Calu3 (cell line): ENCODE results near the gene GJA5. TPM values are rescaled to one million over a fixed set of nuclear protein-coding genes. Genes with fewer than 3 reads are reported as not detected.

Experiments used
- BruUV-seq: library from RNA; stranded (reverse); fragments of 400-500 nt; replicated peaks from 2 replicates; lab custom pipeline; 2021; lab: Mats Ljungman, UMichigan
- CTCF ChIA-PET: fragments of 300-600 bp; sonication (Branson Sonifier 250); formaldehyde crosslinking; loops from one replicate; lab custom pipeline; 2022; ENCODE audit warnings: antibody characterized with exemption; lab: Charles Lee
- DNase-seq: peaks from one replicate; pipeline ENCODE4 v3.0.0; 2022
- H3K27ac Mint-ChIP-seq: one replicate; pipeline ENCODE4 v1.8.0; 2022; ENCODE audit warnings: mixed read lengths; ENCODE audit not compliant: unreplicated experiment
- H3K27me3 Mint-ChIP-seq: one replicate; pipeline ENCODE4 v1.8.0; 2022; ENCODE audit warnings: mixed read lengths; ENCODE audit not compliant: unreplicated experiment
- H3K36me3 Mint-ChIP-seq: one replicate; pipeline ENCODE4 v1.8.0; 2022; ENCODE audit warnings: mild to moderate bottlenecking, moderate library complexity, mixed read lengths; ENCODE audit not compliant: insufficient read depth, unreplicated experiment
- H3K4me1 Mint-ChIP-seq: one replicate; pipeline ENCODE4 v1.8.0; 2022; ENCODE audit warnings: mild to moderate bottlenecking, low read depth, mixed read lengths; ENCODE audit not compliant: unreplicated experiment
- H3K4me3 Mint-ChIP-seq: one replicate; pipeline ENCODE4 v1.8.0; 2022; ENCODE audit warnings: mild to moderate bottlenecking, low read depth, moderate library complexity, mixed read lengths; ENCODE audit not compliant: unreplicated experiment
- H3K9me3 Mint-ChIP-seq: one replicate; pipeline ENCODE4 v1.8.0; 2022; ENCODE audit warnings: low read depth, mixed read lengths; ENCODE audit not compliant: unreplicated experiment
- intact Hi-C: fragments of 100-400 bp; cut with micrococcal nuclease; formaldehyde crosslinking; loops from one replicate; pipeline ENCODE4 v1.10.0; 2022; ENCODE audit not compliant: unreplicated experiment
- total RNA-seq: library from RNA; stranded (reverse); gene quantifications from 2 replicates; pipeline ENCODE4 v1.2.3, GENCODE V29; 2022
- TF ChIP-seq, protein P1 (sequence below): fragments of 200-600 bp; IDR thresholded peaks from one replicate; pipeline ENCODE4 v1.8.0; 2022; ENCODE audit warnings: antibody characterized with exemption; ENCODE audit not compliant: unreplicated experiment

GJA5 gene
- total RNA-seq, 1 experiment from 2014 or later, result not detected

- DNase-seq, result no peak
- no TSS peak for BruUV-seq
- H3K9me3 Mint-ChIP-seq, result no peaks in the 10 kb centered on the region
- intact Hi-C loops, result no loop called here
- TF ChIP-seq, protein P1, sequence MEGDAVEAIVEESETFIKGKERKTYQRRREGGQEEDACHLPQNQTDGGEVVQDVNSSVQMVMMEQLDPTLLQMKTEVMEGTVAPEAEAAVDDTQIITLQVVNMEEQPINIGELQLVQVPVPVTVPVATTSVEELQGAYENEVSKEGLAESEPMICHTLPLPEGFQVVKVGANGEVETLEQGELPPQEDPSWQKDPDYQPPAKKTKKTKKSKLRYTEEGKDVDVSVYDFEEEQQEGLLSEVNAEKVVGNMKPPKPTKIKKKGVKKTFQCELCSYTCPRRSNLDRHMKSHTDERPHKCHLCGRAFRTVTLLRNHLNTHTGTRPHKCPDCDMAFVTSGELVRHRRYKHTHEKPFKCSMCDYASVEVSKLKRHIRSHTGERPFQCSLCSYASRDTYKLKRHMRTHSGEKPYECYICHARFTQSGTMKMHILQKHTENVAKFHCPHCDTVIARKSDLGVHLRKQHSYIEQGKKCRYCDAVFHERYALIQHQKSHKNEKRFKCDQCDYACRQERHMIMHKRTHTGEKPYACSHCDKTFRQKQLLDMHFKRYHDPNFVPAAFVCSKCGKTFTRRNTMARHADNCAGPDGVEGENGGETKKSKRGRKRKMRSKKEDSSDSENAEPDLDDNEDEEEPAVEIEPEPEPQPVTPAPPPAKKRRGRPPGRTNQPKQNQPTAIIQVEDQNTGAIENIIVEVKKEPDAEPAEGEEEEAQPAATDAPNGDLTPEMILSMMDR, result no peak
- H3K4me3 Mint-ChIP-seq, result no peak overlapping the region
- no peak overlapping the region for H3K27ac Mint-ChIP-seq
- peaks cover 5% of the 10 kb centered on the region for H3K36me3 Mint-ChIP-seq
- CTCF ChIA-PET, result interaction anchor here (5.3 kb wide), 1 partner anchor 170 kb away, joined by 29 read pairs; no protein-coding TSS in a partner anchor
- peaks cover 59% of the 10 kb centered on the region for H3K4me1 Mint-ChIP-seq
- H3K27me3 Mint-ChIP-seq, result no peaks in the 10 kb centered on the region
Observed at GRCh38 chr1:147722124-147722523, 38.3 kb downstream of the GJA5 start.

GRCh38 chr1:147721716-147722115 lies 38.7 kb downstream of the GJA5 start:
- TF ChIP-seq, protein P1, result no peak
- no TSS peak for BruUV-seq
- DNase-seq, result no peak
- intact Hi-C loops, result no loop called here
- Mint-ChIP-seq H3K4me1 (peaks cover 63% of the 10 kb centered on the region), H3K4me3 (no peak overlapping the region), H3K36me3 (peaks cover 9% of the 10 kb centered on the region), H3K27ac (no peak overlapping the region), H3K27me3 (no peaks in the 10 kb centered on the region), H3K9me3 (no peaks in the 10 kb centered on the region)
- CTCF ChIA-PET, result interaction anchor here (5.3 kb wide), 1 partner anchor 171 kb away, joined by 29 read pairs; no protein-coding TSS in a partner anchor

DNA sequence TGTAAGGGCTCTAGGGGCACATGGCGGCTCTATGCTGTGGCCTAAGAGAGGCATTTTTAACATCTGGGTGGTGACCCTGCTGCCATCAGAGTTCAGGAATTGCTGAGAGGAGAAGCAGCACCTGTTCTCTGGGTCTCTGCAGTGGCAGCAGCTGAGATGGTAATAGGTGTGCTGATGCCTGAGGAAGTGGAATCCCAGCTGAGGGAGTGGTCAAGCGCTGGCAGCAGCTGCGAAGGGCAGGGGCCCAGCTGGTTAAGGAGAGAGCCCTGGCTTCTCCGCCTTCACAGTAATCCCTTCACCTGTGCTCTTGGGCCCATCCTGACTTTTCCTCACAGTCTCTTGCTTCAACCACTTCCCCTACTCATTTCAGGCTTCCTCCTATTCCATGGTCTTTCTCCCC lies 39.8 kb downstream of the GJA5 start:
- Mint-ChIP-seq H3K36me3 (peaks cover 9% of the 10 kb centered on the region), H3K27ac (no peak overlapping the region), H3K4me1 (peaks cover 72% of the 10 kb centered on the region), H3K4me3 (no peak overlapping the region), H3K9me3 (no peaks in the 10 kb centered on the region), H3K27me3 (no peaks in the 10 kb centered on the region)
- CTCF ChIA-PET, result interaction anchor here (5.3 kb wide), 1 partner anchor 172 kb away, joined by 29 read pairs; no protein-coding TSS in a partner anchor
- TF ChIP-seq, protein P1, result no peak
- no TSS peak for BruUV-seq
- intact Hi-C loops, result no loop called here
- no peak for DNase-seq

GRCh38 chr1:147719711-147720225 lies 40.6 kb downstream of the GJA5 start:
- peaks cover 9% of the 10 kb centered on the region for H3K36me3 Mint-ChIP-seq
- CTCF ChIA-PET, result interaction anchor here (5.3 kb wide), 1 partner anchor 173 kb away, joined by 29 read pairs; no protein-coding TSS in a partner anchor
- no peak overlapping the region for H3K4me3 Mint-ChIP-seq
- H3K27me3 Mint-ChIP-seq, result no peaks in the 10 kb centered on the region
- peaks cover 80% of the 10 kb centered on the region for H3K4me1 Mint-ChIP-seq
- intact Hi-C loops, result no loop called here
- BruUV-seq, result no TSS peak
- H3K9me3 Mint-ChIP-seq, result no peaks in the 10 kb centered on the region
- no peak overlapping the region for H3K27ac Mint-ChIP-seq
- no peak for DNase-seq
- TF ChIP-seq, protein P1, result no peak
